IPS-NIHi11 (cell line): Measurements from ENCODE around the gene RGS3.
A peak's percentile ranks its signal among the peaks of the same experiment; 100 is the strongest.
"Not testable (repeated sequence)": the region's sequence is repeated elsewhere in the genome, so short reads cannot be mapped to it uniquely, and the experiment has no call there.

ENCODE experiments used
- DNase-seq: peaks from one replicate; pipeline ENCODE4 v3.0.0; 2012; ENCODE audit warnings: mixed read lengths, low spot score

RGS3 gene

DNA sequence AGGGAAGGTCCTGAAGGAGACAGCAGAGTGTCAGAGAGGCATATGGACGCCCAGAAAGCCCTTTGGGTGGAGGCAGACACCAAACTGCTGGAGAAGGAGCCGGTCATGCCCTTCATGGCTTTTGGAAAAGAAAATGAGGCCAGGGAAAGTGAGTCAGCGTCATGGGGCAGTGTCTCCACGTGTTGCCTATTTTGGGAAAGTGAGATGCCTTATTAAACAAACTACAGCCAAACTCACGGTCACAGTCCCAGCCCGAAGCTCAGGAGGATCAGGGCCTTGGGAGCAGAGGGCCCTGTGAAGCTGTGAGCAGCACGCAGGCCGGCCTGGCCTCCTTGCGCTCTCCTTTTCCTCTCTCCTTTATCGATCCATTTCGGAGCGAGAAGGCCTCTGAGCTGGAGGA is 25.0 kb downstream of the RGS3 start:
- DNase-seq: no peak

DNA sequence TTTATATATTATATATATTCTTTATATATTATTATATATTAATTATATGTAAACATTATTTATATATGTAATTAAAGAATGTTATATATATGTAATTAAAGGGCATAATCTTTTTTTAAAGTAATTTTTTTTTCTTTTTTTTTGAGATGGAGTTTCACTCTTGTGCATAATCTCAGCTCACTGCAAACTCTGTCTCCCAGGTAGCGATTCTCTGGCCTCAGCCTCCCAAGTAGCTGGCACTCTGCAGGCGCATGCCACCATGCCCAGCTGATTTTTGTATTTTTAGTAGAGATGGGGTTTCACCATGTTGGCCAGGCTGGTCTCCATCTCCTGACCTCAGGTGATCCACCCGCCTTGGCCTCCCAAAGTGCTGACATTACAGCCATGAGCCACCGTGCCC is 27.6 kb downstream of the RGS3 start:
- DNase-seq: not testable (repeated sequence)

DNA sequence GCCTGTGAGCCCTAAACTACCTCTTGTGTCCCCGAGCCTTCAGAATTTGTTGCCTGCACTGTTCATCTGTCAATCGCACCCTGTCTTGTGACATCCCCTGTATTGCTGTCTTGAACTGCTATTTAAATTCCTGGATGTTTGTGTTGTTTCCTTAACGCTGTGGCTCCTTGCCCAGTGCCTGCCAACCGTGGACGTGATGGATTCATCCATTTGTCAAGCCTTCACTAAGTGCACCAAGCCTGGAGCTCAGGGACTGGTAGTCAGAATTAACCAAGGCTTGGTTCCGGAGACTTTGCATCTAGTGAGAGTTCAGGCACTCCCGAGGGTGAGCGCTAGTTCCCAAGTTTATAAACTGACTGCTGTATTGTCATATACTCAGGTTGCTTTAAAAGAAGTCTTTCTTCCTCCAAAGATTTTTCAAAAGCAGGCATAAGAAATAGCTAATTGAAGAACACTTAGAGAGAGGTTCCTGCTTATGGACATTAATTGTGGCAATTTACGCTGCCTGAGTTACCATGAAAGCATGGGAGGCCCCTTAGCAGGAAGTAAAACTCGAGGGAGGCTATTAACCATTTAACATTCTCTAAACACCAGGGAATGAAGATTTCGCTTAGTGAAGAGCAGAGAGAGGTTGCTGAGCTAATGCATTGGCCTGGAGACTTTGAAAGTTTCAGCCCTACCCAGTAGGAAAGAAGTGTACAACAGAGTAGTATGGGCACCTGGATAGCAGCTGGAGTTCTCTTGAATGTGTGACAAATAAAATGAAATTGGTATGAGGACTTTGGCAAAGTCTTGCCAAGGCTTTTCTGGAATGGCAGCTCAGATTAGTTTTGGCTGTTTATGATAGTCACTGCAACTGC is 29.0 kb downstream of the RGS3 start:
- DNase-seq: no peak

DNA sequence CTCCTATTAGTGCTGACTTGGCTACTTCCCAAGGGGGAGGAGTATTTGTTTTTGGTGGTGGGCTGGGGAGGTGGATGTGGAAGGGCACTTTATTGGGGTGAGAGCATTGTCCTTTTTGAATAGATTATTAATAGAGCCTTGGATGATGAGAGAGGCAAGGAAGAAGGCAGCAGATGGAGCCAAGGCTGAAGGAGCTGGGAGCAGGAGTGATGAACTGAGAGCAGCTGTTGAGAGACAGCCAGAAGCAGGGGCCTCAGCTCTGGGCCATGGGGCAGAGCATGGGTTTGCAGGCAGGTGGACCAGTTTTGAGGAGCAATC is 29.6 kb downstream of the RGS3 start:
- DNase-seq: no peak

DNA sequence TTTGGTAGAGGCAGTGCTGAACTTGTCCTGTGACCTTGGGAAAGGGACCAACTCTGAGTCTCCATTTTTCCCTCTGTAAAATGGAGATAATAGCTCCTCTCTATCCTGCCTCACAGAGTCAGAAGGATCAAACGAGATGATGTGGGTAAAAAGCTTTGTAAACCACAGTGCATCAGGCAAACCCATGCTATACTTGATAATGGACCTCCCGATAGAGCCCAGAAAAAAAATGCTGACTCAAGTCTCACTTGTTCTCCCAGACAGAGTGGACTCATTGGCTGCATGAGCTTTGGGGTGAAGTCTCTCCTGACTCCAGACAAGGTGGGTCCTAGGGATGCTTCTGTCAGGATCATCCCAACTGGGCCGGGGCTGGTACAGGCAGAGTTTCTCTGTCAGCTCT is 32.0 kb downstream of the RGS3 start:
- DNase-seq: no peak

DNA sequence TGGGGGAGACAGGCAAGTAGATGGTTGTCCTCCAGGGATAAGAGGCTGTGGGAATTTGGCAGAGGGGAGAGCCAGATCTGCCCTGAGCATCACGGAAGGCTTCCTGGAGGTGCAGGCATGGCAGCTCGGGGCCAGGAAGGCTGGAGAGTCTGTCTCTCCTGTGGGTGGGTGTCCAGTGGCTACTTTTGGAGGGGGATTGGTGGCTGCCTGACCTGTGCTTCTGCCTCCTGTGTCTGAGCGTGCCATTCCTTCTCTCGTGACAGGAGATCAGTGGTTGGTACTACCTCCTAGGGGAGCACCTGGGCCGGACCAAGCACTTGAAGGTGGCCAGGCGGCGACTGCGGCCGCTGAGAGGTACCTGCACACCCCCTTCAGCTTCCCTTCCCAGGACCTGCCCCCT is 33.5 kb downstream of the RGS3 start:
- DNase-seq: no peak

DNA sequence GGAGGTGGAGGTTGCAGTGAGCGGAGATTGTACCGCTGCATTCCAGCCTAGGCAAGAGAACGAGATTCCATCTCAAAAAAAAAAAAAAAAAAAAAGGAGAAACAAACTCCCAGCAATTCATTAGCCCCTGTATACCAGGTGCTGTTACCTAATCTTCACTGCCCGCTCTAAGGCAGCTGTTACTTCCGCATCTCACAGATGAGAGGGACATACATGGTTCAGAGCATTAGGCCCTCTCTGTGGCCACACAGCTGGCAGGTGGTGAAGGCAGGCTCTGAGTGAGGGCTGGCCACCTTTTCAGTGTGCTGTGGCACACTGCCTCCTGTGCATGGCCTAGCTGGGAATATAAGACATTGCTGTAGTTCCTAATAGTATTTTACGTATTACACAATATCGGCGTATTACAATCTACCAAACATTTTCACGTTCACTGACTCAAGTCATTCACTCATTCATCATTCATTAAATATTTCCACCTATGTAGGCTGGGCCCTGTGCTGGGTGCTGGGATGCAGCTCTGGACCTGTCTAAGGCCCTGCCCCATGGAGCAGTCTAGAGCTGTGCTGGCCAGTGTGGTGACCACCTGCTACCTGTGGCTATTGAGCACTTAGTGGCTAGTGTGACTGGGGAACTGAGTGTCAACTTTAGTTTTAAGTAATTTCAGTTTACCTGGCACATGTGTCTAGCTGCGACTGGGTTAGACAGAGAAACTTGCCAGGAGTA is 35.8 kb downstream of the RGS3 start:
- DNase-seq: no peak

DNA sequence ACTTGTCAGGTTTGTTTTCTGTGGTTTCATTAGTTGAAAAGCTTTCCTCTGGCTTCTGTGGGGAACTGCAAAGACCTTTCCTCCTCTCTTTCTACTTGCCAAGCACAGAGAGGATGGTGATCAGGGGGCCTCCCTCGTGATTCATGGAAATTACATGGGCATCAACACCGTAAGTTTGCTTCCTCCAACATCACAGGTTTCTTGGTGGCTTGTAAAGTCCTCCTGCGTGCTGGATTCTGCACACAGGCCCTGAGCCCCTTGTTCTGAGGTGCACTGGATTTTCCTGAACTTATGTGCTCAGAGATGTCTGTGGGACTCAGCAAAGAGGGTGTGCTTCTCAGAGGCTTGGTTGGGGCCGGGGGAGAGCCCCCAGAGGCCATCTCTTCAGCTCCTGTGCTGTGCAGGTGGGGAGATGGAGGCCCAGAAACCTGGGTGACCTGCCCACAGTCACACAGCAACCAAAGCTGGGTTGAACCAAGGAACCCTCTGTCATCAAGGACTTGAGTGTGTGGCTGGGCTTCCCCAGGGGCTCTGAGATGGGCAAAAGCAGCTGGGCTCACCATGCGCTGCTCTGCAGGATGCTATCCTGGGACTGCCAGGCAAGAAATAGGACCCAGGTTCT is 36.5 kb downstream of the RGS3 start:
- DNase-seq: no peak

DNA sequence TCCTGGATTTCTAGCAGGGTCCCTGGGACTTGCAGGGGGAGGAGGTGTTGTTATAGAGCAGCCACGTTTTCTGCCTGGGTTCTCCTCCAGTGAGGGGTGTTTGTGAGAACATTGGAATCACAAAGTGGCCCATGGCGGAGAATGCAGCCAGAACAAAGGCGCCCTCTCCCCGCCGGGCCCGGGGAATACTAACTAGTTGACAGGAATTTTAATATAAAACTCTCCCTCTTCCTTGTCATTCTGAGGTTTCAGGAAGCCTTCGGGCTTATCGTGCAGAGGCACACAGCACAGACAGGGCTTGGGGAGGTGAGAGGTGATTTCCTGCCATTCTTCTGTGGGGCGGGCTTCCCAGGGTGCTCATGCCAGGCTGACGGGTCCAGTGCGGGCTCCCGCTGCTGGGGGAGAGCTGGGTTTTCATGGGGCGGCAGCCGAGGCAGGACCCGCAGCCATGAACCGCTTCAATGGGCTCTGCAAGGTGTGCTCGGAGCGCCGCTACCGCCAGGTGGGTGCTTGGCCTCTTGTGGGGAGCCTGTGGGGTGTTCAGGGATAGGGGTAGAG is 37.7 kb downstream of the RGS3 start:
- peak; percentile 67 for DNase-seq

DNA sequence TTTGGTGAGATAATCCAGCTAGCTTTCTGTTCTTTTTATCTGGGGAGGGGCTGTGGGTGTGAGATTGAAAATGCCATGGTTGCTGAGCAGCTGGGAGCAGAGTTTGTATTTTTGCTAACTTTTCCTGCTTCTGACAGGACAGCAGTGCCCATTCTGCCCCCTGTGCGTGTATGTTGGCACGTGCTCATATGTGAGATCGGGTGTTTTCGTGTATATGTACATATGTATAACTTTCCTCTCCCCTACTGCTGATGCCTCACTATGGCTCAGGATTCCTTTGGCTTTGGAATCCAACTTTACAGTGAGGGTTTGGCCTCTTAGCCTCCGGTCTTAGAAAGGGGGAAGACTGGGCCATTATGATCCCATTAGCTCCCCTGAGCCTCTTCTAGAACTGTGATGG is 38.3 kb downstream of the RGS3 start:
- DNase-seq: no peak

DNA sequence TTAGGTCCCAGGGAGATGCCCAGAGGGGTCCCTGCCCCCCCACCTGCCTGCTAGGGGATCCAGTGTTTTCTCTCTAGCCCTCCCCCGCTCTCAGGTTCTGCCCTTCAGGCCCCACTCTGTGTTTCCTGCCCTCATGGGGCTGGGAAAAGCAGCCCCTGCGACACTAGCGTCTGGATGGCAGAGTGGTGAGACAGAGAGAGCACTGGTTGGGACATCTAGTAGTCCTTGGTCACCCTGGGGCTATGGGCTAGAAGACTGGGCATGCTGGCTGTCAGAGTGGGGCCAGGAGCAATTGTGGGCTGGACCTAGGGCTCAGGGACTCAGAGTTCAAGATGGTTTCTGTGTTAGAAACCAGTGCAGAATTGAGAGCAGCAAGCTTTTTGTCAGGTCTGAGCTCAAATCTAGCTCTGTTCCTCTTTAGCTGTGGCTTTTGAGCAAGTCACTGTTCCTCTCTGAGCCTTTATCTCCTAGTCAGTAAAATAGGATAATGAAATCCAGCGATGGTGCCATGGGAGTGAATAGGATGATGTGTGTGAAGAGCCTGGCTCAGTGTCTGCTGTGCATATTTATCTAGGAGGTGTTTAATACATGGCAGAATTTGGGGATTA is 39.0 kb downstream of the RGS3 start:
- DNase-seq: no peak

DNA sequence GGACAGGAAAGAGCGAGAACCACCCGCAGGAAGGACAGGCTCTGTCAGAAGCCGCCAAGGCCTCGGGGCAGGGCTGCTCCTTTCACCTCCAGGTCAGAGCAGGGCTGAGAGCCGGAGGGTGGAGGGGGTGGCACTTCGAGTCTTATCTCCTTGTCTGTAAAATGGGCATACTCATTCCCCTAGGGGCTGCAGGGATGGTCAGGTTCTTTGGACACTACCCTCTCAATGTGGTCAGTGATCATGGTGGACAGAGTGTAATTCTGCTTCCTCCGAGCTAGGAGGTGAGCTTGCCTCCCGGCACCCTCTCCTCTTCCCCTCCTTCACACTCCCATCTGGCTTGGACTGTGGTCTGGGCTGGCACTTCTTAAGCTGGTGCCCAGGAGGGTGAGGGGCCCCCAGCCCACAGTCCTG is 39.6 kb downstream of the RGS3 start:
- no peak for DNase-seq

DNA sequence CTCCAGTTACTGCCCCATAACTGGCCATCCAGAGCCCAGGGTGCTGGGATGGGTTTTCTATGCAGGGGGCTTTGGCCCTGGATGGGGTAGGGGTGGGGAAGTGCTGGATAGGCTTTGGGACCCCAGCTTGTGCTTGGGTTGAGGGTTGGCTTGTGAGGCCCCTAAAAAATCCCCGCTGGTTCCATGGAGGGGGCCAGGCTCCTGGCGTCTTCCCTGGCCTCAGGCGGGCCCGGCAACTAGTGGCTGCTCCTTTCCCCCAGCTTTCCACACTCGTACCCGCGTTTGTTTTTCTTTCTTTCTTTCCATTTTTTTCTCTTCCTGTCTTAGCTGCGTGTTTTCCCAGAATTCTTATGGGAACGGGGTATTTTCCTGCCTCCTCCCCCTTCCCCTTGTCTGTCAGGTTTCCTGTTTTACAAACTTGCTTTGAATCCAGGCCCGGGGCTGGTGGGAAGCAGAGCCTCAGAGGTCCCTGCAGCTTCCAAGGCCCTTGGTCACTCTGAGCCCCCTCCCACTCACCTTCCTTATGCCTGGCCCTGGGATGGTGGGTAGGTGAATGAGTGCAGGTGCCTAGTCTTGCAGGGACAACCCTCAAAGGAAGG is 40.2 kb downstream of the RGS3 start:
- DNase-seq: no peak

DNA sequence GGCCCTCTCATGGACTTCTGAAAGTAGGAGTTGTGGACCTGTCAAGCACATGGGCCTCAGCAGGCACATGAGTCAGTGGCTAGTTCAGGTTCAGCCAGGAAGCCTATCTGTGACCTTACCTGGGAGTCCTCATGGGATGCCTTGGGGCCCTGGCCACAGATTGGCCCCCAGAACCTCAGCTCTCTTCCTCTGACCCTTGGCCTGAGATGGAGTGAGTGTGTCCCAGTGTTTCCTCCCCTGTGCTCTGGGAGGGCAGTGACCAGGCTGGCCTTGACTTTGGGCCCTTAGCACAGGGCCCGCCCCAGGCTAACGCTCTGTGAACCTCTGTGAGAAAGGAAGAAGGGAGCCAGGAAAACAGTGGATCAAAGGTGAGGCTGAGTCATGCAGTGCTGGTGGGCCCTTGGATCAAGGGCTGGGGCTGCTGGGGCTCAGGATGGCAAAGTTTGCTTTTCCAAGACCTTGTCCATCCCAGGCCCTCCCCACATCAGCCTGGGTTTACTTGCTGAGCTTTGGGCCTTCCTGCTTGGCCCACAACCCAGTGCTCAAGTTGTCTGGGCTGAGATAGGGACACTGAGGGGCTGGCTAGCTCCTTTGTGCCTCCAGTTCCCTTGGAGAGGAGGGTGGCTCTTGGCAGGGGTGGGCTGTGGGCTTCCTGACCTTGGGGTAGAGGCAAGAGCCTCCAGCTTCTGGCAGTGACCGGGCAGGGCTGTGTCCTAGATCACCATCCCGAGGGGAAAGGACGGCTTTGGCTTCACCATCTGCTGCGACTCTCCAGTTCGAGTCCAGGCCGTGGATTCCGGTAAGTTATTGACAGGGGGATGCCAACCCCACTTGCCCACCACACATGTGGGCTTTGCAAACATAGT is 41.4 kb downstream of the RGS3 start:
- DNase-seq: no peak

DNA sequence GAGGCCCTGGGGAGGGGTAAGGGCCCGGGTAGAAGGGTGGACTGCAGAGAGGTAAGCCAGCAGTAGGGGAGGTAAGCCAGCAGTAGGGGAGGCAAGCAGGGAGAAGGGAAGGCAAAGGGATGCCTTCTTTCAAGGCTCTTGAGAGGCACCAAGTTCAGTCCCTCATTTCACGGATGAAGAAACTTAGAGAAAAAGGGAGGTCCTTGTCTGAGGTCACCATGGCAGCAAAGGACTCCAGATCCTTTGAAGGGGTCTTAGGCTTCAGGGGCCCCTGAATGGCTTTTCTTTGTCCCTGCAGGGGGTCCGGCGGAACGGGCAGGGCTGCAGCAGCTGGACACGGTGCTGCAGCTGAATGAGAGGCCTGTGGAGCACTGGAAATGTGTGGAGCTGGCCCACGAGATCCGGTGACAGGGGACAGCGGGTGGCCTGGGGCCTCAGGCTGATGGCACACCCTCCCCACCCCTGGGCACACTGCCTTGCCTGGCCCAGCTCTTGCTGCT is 42.6 kb downstream of the RGS3 start:
- peak; percentile 65 for DNase-seq

DNA sequence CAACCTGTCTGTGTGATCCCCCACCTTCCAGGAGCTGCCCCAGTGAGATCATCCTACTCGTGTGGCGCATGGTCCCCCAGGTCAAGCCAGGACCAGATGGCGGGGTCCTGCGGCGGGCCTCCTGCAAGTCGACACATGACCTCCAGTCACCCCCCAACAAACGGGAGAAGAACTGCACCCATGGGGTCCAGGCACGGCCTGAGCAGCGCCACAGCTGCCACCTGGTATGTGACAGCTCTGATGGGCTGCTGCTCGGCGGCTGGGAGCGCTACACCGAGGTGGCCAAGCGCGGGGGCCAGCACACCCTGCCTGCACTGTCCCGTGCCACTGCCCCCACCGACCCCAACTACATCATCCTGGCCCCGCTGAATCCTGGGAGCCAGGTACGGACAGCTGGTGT is 43.7 kb downstream of the RGS3 start:
- DNase-seq: no peak

DNA sequence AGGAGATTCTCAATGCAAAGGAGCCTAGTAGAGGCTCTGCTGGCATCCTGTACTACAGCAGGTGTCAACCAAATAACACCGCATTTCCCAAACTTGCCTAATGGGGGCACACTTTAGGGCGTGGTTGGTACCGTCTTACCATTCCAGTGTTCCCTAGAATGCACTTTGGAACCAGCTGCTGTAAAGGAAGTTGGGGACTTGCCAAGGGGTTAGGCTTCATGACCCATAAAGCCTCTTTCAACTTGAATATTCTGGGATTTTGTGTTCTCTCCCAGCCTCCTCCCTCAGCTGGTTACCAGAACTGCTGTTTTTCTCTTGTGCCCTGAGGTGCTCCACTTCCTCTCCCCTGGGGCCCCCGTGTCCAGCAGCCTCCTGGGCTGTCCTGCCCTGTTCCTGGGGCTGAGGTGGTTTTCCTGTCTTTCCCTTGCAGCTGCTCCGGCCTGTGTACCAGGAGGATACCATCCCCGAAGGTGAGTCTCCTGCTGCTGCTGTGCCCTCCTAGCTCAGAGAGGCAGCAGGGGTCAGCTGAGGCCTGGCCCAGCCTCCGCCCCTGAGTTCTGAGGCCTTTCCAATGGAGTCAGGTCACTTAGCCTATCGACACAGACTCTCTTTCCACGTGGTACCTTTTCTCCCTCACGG is 44.7 kb downstream of the RGS3 start:
- peak; percentile 51 for DNase-seq

DNA sequence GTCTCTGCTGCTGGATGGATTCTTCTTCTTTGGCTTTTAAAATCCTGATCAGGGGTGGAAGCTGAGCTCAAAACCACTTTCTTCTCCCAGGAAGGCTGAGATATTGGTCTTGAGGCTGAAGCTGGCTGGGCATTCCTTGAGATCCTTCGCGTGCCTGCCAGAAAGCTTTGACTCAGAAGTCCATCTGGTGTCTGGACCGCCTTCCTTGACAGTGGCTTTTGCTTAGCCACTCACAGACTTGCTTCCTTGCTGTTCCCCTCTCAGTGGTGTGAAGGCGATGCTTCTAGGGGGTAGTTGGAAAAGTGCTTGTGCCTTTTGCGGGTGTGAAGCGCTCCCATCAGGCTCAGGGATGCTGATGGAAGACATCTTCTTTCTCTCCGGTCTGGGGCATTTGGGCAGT is 45.9 kb downstream of the RGS3 start:
- no peak for DNase-seq

DNA sequence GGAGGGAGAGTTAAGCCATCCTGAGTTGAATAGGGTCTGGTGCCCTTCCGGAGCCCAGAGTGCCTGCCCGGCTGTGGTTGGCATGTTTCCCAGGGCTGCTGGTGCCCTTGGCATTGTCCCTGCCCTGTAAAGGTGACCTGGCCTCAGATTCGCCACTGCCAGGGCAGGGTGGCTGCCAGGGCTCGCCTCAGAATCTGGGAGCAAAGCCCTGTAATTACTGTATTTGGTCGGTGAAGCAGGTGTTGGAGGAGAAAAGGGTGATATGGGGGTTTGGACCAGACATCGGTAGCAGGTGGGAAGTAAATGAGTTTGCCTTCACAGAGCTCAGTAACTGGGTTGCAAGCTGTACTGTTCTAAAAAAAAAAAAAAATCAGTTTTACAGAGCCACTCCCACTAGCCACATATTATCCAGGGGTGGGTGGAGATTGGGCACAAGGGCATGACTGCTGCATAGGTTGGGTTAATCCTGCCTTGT is 47.6 kb downstream of the RGS3 start:
- DNase-seq: no peak
